Panc1 (cell line): Measurements from ENCODE around the gene PRKCZ. TPM values are rescaled to one million over a fixed set of nuclear protein-coding genes. Genes with fewer than 3 reads are reported as not detected.
A peak's percentile ranks its signal among the peaks of the same experiment; 100 is the strongest.

Experiments used
- ATAC-seq: fragments of 200-7000 bp; cut with Tn5 transposase; 2 replicates; pipeline ENCODE4 v1.9.1; 2020; ENCODE audit warnings: mild to moderate bottlenecking, moderate library complexity
- BruUV-seq: library from RNA; stranded (reverse); fragments of 400-500 nt; replicated peaks from 2 replicates; lab custom pipeline; 2021; lab: Mats Ljungman, UMichigan
- CTCF ChIA-PET: fragments of 300-600 bp; sonication (Branson Sonifier 250); formaldehyde crosslinking; loops from one replicate; lab custom pipeline; 2022; ENCODE audit warnings: antibody characterized with exemption; lab: Charles Lee
- POLR2A ChIA-PET: fragments of 300-600 bp; sonication (Branson Sonifier 250); formaldehyde crosslinking; loops from one replicate; lab custom pipeline; 2022; ENCODE audit warnings: antibody characterized with exemption; lab: Charles Lee
- DNase-seq: peaks from one replicate; pipeline ENCODE4 v3.0.0-alpha.2; 2010; ENCODE audit warnings: low read depth, low spot score
- H3K27ac ChIP-seq: 2 replicates; pipeline ENCODE4 v1.5.1; 2011; ENCODE audit warnings: mild to moderate bottlenecking, low read length, inconsistent platforms
- H3K27me3 ChIP-seq: fragments of 200-500 bp; sonication (Bioruptor generic); 2 replicates; pipeline ENCODE4 v1.6.0; 2014; ENCODE audit warnings: low read length, inconsistent platforms; ENCODE audit not compliant: control insufficient read depth, insufficient read depth
- H3K36me3 ChIP-seq: fragments of 200-500 bp; sonication (Bioruptor generic); 2 replicates; pipeline ENCODE4 v1.5.1; 2014; ENCODE audit warnings: inconsistent platforms, mild to moderate bottlenecking, low read length, moderate library complexity; ENCODE audit not compliant: control insufficient read depth, insufficient read depth
- H3K4me1 ChIP-seq: 2 replicates; pipeline ENCODE4 v1.5.1; 2011; ENCODE audit warnings: inconsistent platforms, mild to moderate bottlenecking, low read length, moderate library complexity; ENCODE audit not compliant: control insufficient read depth, insufficient read depth
- H3K4me3 ChIP-seq, 2 experiments: 2 replicates each; pipeline ENCODE4 v1.5.1; 2011 to 2012; ENCODE audit warnings: low read depth in 2 of 2, low read length in 2 of 2, mild to moderate bottlenecking in 2 of 2, inconsistent platforms in 1 of 2, moderate library complexity in 1 of 2
- H3K9me3 ChIP-seq: fragments of 200-500 bp; sonication (Bioruptor generic); 2 replicates; pipeline ENCODE4 v1.5.1; 2014; ENCODE audit warnings: low read depth, mild to moderate bottlenecking, inconsistent platforms, low read length, moderate library complexity; ENCODE audit not compliant: control insufficient read depth, insufficient read depth
- POLR2AphosphoS5 ChIP-seq: IDR thresholded peaks from 2 replicates; pipeline ENCODE4 v1.6.1; 2012; ENCODE audit warnings: mild to moderate bottlenecking, low read depth, low read length, moderate library complexity
- SIN3A ChIP-seq: IDR thresholded peaks from 2 replicates; pipeline ENCODE4 v1.6.1; 2012; ENCODE audit warnings: low read depth, mild to moderate bottlenecking, low read length, moderate library complexity, borderline replicate concordance; ENCODE audit not compliant: insufficient read depth
- TCF7L2 ChIP-seq: IDR thresholded peaks from 2 replicates; pipeline ENCODE4 v1.6.1; 2011; ENCODE audit warnings: mild to moderate bottlenecking, low read depth, low read length, inconsistent platforms
- in situ Hi-C: cut with HindIII; loops from 2 replicates; pipeline ENCODE4 v1.10.0; 2016; ENCODE audit warnings: low sequenced_read_pairs, low pct_unique_long_range_greater_than_20kb
- intact Hi-C: fragments of 100-400 bp; cut with micrococcal nuclease; formaldehyde crosslinking; loops from one replicate; pipeline ENCODE4 v1.10.0; 2022; ENCODE audit not compliant: unreplicated experiment
- total RNA-seq: library from RNA; stranded (reverse); gene quantifications from one replicate; pipeline ENCODE4 v1.2.1, GENCODE V29; 2021; ENCODE audit not compliant: unreplicated experiment
- TF ChIP-seq, protein P1 (sequence below): fragments of 450-650 bp; IDR thresholded peaks from 2 replicates; pipeline ENCODE4 v1.5.1; 2017; ENCODE audit warnings: mild to moderate bottlenecking
- TF ChIP-seq, protein P2 (sequence below), 2 experiments: IDR thresholded peaks; 2 replicates each; pipeline ENCODE4 v1.6.1; 2011 to 2012; ENCODE audit warnings: low read depth in 2 of 2, control low read depth in 1 of 2, low read length in 1 of 2, mild to moderate bottlenecking in 1 of 2, moderate library complexity in 1 of 2; ENCODE audit not compliant: insufficient read depth in 1 of 2

PRKCZ gene
- total RNA-seq, 1 experiment from 2014 or later, result 26.7 TPM

DNA sequence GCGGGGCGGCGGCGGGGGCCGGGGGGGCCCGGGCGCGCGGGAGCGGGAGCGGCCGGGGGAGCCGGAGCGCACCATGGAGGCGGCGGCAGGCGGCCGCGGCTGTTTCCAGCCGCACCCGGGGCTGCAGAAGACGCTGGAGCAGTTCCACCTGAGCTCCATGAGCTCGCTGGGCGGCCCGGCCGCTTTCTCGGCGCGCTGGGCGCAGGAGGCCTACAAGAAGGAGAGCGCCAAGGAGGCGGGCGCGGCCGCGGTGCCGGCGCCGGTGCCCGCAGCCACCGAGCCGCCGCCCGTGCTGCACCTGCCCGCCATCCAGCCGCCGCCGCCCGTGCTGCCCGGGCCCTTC is 178.5 kb downstream of the PRKCZ start:
- H3K36me3 ChIP-seq, result peaks cover 2% of the 10 kb centered on the region; the same call in 1 of the 2 replicates
- intact Hi-C loops, result no loop called here
- DNase-seq (no peak), ATAC-seq (no peak)
- H3K27me3 ChIP-seq, result no peaks in the 10 kb centered on the region
- H3K9me3 ChIP-seq, result no peaks in the 10 kb centered on the region
- POLR2A ChIA-PET, result interaction anchor here (0.6 to 1.1 kb wide), 3 partner anchors 8 to 29 kb away, joined by 3 to 4 read pairs (median 3); no protein-coding TSS in a partner anchor
- peaks cover 22% of the 10 kb centered on the region for H3K4me1 ChIP-seq
- H3K4me3 ChIP-seq, result peak overlapping the region; percentile 56 to 68
- in situ Hi-C loops, result no loop called here
- TF ChIP-seq, protein P1, sequence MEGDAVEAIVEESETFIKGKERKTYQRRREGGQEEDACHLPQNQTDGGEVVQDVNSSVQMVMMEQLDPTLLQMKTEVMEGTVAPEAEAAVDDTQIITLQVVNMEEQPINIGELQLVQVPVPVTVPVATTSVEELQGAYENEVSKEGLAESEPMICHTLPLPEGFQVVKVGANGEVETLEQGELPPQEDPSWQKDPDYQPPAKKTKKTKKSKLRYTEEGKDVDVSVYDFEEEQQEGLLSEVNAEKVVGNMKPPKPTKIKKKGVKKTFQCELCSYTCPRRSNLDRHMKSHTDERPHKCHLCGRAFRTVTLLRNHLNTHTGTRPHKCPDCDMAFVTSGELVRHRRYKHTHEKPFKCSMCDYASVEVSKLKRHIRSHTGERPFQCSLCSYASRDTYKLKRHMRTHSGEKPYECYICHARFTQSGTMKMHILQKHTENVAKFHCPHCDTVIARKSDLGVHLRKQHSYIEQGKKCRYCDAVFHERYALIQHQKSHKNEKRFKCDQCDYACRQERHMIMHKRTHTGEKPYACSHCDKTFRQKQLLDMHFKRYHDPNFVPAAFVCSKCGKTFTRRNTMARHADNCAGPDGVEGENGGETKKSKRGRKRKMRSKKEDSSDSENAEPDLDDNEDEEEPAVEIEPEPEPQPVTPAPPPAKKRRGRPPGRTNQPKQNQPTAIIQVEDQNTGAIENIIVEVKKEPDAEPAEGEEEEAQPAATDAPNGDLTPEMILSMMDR, result no peak
- TF ChIP-seq TCF7L2, result no peak
- TF ChIP-seq POLR2AphosphoS5, result no peak
- TF ChIP-seq SIN3A, result no peak
- TF ChIP-seq, protein P2, sequence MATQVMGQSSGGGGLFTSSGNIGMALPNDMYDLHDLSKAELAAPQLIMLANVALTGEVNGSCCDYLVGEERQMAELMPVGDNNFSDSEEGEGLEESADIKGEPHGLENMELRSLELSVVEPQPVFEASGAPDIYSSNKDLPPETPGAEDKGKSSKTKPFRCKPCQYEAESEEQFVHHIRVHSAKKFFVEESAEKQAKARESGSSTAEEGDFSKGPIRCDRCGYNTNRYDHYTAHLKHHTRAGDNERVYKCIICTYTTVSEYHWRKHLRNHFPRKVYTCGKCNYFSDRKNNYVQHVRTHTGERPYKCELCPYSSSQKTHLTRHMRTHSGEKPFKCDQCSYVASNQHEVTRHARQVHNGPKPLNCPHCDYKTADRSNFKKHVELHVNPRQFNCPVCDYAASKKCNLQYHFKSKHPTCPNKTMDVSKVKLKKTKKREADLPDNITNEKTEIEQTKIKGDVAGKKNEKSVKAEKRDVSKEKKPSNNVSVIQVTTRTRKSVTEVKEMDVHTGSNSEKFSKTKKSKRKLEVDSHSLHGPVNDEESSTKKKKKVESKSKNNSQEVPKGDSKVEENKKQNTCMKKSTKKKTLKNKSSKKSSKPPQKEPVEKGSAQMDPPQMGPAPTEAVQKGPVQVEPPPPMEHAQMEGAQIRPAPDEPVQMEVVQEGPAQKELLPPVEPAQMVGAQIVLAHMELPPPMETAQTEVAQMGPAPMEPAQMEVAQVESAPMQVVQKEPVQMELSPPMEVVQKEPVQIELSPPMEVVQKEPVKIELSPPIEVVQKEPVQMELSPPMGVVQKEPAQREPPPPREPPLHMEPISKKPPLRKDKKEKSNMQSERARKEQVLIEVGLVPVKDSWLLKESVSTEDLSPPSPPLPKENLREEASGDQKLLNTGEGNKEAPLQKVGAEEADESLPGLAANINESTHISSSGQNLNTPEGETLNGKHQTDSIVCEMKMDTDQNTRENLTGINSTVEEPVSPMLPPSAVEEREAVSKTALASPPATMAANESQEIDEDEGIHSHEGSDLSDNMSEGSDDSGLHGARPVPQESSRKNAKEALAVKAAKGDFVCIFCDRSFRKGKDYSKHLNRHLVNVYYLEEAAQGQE (IDR thresholded peaks at IDR 0.05; ENCODE audit: insufficient read depth in 1 of 2, low read depth in 2 of 2, low read length in 1 of 2), result no peak
- no TSS peak for BruUV-seq
- CTCF ChIA-PET, result interaction anchor here (1.2 kb wide), 1 partner anchor 34 kb away, joined by 5 read pairs; the partner anchor contains the start of gene FAAP20
- no peak overlapping the region for H3K27ac ChIP-seq

DNA sequence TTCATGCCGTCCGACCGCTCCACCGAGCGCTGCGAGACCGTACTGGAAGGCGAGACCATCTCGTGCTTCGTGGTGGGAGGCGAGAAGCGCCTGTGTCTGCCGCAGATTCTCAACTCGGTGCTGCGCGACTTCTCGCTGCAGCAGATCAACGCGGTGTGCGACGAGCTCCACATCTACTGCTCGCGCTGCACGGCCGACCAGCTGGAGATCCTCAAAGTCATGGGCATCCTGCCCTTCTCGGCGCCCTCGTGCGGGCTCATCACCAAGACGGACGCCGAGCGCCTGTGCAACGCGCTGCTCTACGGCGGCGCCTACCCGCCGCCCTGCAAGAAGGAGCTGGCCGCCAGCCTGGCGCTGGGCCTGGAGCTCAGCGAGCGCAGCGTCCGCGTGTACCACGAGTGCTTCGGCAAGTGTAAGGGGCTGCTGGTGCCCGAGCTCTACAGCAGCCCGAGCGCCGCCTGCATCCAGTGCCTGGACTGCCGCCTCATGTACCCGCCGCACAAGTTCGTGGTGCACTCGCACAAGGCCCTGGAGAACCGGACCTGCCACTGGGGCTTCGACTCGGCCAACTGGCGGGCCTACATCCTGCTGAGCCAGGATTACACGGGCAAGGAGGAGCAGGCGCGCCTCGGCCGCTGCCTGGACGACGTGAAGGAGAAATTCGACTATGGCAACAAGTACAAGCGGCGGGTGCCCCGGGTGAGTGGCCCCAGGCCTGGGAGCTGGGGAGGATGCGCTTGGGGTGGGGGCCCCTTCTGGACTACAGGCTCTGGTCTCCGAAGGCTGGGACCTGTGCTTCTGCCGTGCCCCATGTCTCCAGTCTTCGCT is 179.0 kb downstream of the PRKCZ start:
- intact Hi-C loops (no loop called here), in situ Hi-C loops (no loop called here)
- DNase-seq (no peak), ATAC-seq (no peak)
- TF ChIP-seq SIN3A (0 out of 2 replicates have a peak, but pooled peaks have one; percentile 54), TCF7L2 (no peak)
- ChIA-PET POLR2A (interaction anchor here (0.6 to 1.1 kb wide), 3 partner anchors 7 to 30 kb away, joined by 3 to 4 read pairs (median 3); no protein-coding TSS in a partner anchor), CTCF (interaction anchor here (1.2 kb wide), 1 partner anchor 35 kb away, joined by 5 read pairs; the partner anchor contains the start of gene FAAP20)
- H3K27ac ChIP-seq, result peak overlapping the region; percentile 85
- peak overlapping the region; percentile 56 to 68 for H3K4me3 ChIP-seq
- H3K27me3 ChIP-seq, result no peaks in the 10 kb centered on the region
- no TSS peak for BruUV-seq
- H3K9me3 ChIP-seq, result no peaks in the 10 kb centered on the region
- H3K4me1 ChIP-seq, result peaks cover 28% of the 10 kb centered on the region
- peaks cover 2% of the 10 kb centered on the region; the same call in 1 of the 2 replicates for H3K36me3 ChIP-seq
